HUDEP-2 (cell line): ENCODE results near the gene RAPGEF2.

Source experiments
- DNase-seq, 76 experiments: peaks; one replicate each; lab custom pipeline; 2025; ENCODE audit not compliant: unreplicated experiment in 76 of 76; lab: John Stamatoyannopoulos, UW

RAPGEF2 gene

DNA sequence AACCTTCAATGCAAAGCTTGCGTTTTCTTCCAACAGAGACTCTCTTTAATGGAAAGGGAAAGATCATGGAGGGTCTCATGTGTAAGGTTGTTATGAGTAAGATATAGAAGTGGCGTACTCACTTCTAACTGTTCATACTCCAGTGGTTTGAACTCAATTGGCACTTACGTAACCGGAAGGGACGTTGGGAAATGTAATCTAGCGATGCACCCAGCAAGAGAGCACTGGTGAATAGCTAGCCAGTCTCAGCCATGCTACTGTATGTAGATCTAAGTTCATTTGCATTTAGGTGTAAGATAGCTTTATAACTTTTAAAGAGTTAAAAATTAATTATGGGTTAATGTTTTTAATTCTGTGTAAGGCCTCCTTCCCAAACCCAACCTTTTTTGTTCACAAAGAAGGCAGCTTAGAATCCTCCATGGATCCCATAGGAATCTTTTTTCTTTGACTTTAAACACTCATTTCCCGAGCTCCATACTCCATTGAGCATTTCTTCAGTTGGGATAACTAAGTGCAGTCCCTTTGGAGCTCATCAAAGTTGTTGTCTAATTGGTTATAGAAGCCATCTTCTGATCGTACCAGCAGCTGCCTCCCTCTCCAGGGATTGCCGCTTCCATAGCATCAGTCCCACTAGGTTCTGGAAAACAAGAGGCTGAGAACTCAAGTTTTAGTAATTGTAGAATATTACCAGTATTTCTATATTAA is 191.1 kb downstream of the RAPGEF2 start:
- DNase-seq, result no peak

DNA sequence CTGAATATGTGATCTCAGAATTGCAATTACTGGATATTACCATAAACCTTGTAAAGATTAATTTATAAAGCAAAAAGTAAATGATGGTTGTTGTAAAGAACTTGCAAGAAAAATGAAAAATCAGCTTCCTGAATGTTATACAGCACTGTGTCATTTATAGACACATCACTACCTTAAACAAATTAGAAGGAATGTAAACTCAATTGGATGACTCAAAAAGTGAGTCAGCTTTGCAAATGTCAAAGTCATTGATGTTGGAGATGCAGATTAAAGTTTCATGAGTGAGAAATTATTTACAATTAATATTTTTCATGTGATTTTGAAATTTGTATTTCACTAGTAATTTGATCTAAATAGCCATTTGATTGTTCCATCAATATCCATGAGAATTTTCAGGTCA is 193.2 kb downstream of the RAPGEF2 start:
- no peak for DNase-seq

DNA sequence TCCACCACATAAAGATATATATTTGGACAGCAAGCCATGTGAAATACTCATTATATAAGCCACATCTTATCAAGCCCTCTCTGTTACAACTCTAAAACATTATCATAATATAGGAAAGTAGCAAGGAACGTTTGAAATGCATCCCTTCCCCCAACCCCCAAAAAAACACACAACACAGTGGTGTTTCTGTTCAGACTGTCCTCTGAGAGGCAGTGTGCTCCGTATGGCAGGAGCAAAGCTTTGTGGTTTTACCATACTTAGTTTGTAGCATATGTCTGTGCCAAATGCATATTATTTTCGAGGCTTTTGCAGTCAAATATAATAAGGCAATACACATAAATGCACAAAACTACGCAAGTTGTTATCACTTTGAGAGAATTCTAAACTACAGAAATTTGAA is 194.2 kb downstream of the RAPGEF2 start:
- no peak for DNase-seq

DNA sequence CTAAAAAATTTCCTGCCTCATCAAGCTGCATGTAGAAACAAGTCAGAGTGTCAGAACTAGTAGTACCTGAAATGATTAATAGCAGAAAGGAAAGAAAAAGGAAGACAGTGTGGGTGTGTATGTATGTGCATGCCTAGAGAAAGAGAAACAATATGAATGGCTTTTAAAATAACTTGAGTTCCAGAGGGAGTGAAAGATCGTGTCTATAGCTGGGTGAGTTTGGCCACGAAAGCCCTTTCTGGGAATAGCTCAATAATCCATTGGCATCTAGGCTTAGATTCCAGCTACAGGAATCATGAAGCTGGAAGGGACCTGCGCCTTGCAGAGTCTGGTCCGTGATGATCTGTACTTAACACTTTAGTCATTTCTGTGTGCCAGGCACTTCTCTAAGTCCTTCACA is 195.6 kb downstream of the RAPGEF2 start:
- DNase-seq, result no peak

DNA sequence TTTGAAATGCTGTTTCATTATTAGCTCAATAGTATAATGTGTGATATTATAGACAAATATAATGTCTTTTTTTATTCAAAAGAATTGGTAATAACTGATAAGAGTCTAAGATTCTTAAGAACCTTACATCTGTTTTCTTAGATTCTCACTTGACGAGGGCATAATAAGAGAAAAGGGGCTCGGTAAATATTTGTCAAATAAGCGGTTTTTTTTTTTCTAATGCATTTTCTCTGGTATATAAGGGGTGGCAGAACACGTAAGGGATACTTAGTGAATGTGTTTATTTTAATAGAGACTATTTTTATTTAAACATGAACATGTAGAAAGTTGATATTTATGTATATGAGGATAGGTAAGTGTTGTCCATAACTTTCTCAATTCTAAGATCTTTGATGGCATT is 200.6 kb downstream of the RAPGEF2 start:
- no peak for DNase-seq

DNA sequence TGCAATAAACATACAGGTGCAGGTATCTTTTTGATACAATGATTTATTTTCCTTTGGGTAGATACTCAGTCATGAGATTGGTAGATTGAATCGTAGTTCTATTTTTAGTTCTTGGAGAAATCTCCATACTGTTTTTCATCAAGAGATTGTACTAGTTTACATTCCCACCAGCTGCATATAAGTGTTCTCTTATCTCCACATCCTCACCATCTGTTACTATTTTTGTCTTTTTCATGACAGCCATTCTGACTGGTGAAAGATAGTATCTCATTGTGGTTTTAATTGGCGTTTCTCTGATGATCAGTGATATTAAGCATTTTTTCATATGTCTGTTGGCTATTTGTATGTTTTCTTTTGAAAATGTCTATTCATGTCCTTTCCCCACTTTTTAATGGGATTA is 202.2 kb downstream of the RAPGEF2 start:
- DNase-seq, result no peak

DNA sequence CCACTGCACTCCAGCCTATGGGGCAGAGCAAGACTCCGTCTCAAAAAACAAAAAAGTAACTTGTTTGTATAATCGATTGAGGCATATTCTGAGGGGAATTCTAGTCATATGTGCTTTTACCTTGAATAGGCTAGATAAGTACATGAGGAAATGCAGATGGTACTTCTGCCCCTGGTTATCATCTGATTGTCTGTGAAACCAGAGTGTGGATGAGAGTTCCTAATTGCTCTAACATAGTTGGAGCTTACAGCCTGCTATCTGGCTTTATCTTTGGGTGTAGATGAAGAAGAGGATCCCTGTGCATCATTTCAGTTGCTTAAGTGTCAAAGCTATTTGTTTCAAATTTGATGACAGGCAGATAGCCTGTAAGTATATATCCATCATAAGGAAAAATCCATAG is 205.1 kb downstream of the RAPGEF2 start:
- no peak for DNase-seq

DNA sequence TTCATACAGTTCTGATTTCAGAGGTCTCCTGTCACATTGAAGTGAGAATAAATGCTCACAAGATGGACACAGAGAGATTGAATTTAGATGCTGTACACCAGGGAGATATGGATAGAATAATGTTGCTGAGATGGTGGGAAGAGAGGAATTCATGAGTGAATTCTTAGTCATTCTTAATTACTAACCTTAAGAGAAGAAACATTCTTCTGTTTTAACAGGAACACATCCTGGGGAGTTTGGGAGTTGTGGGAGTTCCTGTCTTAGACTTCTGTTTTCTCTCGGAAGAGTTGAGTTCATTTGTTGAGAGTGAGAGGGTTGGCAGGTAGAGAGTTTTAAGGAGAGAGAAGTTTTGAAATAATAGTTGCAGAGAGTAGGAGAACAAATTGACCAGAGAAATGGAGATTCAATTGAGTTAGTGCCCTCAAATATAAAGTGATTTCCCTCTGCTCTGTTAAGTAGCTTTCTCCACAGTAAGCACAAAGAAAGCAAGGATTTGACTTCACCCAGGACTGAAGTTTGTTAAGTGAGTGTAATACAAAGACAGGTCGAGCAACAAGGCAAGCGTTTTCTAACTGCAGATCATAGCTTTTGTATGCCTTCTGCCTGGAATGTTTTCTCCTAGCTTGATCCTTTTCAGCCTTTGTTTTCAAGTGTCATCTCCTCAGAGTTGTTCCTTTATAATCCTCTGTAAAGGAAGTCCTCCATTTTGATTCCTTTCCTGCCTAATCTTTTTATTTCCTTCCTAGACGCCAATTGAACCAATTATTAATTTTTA is 205.9 kb downstream of the RAPGEF2 start:
- DNase-seq, result no peak

DNA sequence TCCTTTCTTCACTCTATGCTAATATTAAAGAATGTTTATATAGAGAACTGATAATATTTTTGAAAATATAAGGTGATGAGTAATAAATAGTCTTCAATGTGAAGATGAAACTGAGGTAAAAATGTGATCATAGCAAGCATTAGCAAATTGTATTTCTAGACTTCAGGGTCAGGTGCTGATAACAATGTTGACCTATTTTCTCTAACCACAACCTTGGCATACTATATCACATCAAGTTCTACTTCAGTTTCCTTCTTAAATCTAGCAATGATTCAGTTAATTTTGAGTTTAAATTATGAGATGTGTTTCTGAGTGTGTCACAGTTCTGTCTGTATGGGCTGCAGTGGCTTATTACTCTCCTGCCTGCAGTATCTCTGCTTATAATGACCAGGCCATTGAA is 209.4 kb downstream of the RAPGEF2 start:
- no peak for DNase-seq

DNA sequence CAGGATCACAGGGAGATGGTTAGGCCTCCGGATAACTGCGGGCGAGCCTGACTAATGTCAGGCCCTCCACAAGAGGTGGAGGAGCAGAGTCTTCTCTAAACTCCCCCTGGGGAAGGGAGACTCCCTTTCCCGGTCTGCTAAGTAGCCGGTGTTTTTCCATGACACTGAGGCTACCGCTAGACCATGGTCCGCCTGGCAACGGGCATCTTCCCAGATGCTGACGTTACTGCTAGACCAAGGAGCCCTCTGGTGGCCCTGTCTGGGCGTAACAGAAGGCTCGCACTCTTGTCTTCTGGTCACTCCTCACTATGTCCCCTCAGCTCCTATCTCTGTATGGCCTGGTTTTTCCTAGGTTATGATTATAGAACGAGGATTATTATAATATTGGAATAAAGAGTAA is 213.0 kb downstream of the RAPGEF2 start:
- DNase-seq, result peak in 23 of 76 experiments; percentile 1 to 38 (median 9)

DNA sequence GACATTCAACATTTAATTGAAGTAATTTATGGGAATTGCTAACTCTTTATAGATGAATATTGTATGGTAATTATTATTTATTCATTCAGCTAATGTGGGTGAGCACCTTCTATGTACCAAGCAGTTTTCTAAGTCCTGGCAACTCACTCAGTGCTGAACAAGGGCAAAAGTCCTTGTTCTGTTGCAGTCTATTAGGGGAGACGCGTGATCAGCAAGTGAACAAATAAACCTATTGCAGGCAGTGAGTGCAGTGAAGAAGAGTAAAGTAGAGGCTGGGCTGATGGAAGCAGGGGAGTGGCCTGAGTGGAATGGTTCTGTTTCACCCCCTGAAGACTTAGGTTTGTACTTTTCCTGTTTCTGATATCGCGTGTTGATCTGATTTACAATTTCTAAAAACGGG is 214.3 kb downstream of the RAPGEF2 start:
- DNase-seq, result no peak

DNA sequence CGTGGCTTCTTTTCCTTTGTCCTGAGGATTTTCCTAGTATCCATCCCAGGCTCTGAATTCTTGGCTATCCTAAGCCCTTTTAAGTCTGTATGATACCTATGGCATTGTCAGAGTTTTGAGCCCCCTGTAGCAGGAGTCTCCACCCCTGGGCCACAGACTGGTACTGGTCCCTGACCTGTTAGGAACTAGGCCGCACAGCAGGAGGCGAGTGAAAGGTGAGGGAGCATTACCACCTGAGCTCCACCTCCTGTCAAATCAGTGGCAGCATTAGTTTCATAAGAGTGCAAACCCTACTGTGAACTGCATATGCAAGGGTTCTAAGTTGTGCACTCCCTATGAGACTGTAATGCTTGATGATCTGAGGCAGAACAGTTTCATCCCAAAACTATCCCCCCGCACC is 216.1 kb downstream of the RAPGEF2 start:
- no peak for DNase-seq

DNA sequence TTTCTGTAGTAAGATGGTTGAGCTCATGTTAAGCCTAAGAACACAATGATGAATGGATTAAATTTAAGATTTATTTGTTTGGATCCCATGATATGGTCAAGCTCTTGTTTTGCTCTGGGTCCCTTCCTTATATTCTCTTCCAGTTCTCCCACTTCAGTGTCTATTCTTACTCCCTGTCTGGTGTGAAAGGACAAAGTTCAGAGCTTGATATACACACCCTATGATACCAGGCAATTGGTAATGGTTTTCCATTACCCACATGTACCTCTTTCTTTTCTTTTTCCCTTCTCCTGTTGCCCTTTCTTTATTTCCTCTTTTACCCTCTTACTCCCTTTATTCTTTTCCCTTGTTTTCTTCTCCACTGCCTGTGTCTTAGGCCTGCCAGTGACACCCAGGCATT is 223.6 kb downstream of the RAPGEF2 start:
- no peak for DNase-seq

DNA sequence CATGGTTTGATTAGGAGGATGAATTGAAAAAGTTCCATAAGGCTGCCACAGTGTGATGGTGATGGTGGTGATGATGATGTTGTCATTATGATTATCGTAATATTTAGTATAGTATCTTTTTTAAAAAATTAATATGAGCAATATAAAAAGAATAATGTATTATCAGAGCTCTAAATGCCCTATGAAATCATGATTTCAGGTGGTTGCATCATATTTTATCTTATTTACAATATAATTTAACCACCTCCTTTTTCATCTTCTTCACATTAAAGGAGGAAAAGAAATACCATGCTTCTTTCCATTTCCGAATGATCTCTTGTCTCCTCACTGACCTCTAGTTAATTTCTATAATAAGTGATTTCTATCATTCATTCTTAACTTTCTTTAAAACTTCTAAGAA is 225.9 kb downstream of the RAPGEF2 start:
- no peak for DNase-seq

DNA sequence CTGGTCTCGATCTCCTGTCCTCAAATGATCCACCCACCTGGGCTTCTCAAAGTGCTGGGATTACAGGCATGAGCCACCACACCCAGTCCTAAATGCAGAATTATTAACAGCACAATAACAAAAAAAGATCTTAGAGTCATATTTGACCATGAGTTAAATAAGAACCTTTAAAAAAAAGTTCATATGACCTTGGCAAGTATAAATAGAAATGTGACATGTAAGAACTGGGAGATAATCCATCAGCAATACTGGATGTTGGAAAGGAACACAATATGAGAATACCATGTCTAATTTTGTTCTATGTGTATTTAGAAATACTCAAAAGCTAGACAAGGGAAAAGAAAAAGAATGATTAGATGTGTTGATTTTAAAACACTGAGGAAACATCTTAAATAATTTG is 231.6 kb downstream of the RAPGEF2 start:
- DNase-seq, result no peak

DNA sequence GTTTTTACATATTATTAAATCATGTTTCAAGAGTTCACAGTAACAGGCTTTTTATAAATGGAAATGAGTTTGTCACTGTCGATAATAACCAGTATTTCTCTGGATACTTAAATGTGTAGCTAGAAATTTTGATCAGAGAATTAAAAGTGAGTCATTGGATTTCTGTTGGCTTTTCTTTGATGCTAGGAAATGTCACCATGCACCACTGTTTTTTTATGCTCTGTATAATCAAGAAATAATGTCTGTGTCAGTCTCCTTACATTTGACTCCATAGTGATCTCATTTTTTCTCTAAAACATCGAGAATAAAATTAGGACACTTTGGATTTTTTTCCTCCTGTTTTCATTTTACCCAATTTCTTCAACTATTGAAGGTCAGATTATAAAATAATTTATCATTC is 234.2 kb downstream of the RAPGEF2 start:
- no peak for DNase-seq

DNA sequence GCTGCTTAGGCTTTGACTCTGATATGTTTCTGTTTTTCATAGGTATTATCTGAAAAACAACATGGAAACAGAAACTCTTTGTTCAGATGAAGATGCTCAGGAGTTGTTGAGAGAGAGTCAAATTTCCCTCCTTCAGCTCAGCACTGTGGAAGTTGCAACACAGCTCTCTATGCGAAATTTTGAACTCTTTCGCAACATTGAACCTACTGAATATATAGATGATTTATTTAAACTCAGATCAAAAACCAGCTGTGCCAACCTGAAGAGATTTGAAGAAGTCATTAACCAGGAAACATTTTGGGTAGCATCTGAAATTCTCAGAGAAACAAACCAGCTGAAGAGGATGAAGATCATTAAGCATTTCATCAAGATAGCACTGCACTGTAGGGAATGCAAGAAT is 238.6 kb downstream of the RAPGEF2 start:
- no peak for DNase-seq

DNA sequence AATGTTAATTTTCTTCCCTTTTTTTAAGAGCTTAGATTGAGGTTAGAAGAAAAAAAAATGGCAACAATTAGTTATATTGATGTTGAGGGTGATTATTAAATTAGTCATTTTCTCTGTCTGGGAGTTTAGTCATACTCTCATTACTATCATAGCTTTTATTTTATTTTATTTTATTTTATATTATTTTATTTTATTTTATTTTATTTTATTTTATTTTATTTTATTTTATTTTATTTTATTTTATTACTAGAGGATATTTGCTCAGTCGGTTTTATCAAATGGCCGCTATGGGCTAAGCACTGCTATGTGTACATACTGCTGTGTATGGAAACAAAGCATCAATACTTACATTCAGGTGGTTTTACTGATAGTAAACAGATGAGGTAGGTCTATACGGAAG is 239.5 kb downstream of the RAPGEF2 start:
- no peak for DNase-seq

DNA sequence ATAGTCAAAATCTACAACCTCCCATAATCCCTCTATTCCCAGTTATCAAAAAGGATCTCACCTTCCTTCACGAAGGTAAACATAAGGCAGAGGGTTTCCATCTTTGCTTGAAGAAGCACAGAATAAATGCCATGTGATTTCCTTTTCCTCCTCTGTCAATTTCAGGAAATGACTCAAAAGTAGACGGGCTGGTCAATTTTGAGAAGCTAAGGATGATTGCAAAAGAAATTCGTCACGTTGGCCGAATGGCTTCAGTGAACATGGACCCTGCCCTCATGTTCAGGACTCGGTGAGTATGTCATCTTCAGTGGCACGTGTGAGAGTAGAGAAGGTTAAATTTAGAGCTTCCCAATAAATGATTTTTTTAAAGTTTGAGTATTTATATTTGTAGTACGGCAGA is 240.2 kb downstream of the RAPGEF2 start:
- no peak for DNase-seq

DNA sequence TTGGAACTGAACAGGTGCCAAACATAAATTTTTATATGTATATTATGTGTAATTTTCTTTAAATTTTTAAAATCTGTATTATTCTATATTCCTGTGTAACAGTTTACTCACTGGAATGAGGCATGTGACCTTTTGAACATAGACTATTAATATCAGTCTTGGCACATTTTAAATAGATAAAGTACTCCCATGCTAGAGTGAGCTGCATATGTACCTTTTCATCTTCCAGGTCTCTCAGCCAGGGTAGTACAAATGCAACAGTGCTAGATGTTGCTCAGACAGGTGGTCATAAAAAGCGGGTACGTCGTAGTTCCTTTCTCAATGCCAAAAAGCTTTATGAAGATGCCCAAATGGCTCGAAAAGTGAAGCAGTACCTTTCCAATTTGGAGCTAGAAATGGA is 242.0 kb downstream of the RAPGEF2 start:
- no peak for DNase-seq

DNA sequence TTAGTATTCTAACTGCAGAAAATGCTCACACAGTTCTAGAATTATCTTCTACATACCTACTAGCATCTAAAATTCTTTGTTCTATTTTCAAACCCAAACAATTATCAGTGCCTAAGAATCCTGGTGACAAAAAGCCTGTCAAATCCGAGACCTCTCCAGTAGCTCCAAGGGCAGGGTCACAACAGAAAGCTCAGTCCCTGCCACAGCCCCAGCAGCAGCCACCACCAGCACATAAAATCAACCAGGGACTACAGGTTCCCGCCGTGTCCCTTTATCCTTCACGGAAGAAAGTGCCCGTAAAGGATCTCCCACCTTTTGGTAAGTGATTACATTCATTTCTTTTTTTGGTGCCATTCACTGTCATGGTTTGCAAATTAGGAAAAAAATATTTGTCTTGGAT is 243.8 kb downstream of the RAPGEF2 start:
- no peak for DNase-seq

DNA sequence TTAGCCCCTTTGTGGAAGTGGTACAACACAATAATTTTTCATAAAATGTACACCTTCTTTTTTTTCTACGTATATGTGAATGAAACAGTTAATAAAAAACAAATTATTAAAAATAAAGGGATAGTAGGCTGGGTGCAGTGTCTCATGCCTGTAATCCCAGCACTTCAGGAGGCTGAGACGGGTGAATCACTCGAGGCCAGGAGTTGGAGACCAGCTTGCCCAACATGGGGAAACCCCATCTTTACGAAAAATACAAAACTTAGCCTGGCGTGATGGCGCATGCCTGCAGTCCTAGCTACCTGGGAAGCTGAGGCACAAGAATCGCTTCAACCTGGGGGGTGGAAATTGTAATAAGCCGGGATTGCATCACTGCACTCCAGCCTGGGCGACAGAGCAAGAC is 244.9 kb downstream of the RAPGEF2 start:
- no peak for DNase-seq
